ENCODE measurements around the gene KRTAP9-3. TPM values are rescaled to one million over a fixed set of nuclear protein-coding genes. Genes with fewer than 3 reads are reported as not detected.
"Not testable (repeated sequence)": the region's sequence is repeated elsewhere in the genome, so short reads cannot be mapped to it uniquely, and the experiment has no call there.

The KRTAP9-3 gene, protein sequence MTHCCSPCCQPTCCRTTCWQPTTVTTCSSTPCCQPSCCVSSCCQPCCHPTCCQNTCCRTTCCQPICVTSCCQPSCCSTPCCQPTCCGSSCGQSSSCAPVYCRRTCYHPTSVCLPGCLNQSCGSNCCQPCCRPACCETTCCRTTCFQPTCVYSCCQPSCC
- not detected in 3 replicates for total RNA-seq
- long read RNA-seq: 0 reads

DNA sequence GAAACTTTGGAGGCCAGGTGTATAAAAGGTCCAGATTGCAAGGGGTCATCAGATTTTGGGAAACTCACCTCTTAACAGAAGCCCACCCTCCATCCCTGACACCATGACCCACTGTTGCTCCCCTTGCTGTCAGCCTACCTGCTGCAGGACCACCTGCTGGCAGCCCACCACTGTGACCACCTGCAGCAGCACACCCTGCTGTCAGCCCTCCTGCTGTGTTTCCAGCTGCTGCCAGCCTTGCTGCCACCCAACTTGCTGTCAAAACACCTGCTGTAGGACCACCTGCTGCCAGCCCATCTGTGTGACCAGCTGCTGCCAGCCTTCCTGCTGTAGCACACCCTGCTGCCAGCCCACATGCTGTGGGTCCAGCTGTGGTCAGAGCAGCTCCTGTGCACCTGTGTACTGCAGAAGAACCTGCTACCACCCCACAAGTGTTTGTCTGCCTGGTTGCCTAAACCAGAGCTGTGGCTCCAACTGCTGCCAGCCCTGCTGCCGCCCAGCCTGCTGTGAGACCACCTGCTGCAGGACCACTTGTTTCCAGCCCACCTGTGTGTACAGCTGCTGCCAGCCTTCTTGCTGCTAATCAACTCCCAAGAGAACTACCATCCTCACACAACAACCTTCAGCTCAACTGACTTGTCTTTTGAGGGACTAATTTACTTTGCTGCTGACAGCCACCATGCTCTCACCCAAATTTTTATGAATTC is at the start of gene KRTAP9-3:
Gene KRTAP9-3, plus strand, starts transcription at position 51 of the 707 bp plus-strand sequence. Its CDS starts 53 bp downstream, at position 104.
- not testable (repeated sequence) for H3K36me3 Mint-ChIP-seq (ENCODE audit: low read depth); H3K4me1 Mint-ChIP-seq (ENCODE audit: low read depth); H3K4me3 Mint-ChIP-seq (ENCODE audit: unreplicated experiment); H3K27ac Mint-ChIP-seq (ENCODE audit: unreplicated experiment); H3K9me3 Mint-ChIP-seq (ENCODE audit: low read depth); DNase-seq (ENCODE audit: low spot score)
- H3K27me3 Mint-ChIP-seq (ENCODE audit: low read depth): peaks cover 55% of the 10 kb centered on the region

DNA sequence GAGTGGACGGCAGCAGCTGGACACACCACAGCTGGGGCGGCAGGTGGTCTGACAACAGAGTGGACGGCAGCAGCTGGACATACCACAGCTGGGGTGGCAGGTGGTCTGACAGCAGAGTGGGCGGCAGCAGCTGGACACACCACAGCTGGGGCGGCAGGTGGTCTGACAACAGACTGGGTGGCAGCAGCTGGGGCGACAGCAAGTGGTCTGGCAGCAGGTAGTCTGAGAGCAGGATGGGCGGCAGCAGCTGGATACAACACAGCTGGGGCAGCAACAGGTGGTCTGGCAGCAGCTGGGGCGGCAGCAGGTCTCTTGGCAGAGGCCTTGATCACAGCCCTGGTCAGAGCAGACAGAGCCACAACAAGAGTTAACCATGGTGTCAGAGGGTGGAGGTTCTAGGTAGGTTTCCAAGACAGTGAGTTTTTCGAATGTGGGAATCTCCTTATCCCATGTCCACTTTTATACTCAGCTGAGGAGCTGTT is 47.7 kb upstream of the KRTAP9-3 start, which contains the start of gene KRTAP4-1:
Gene KRTAP4-1, minus strand, starts transcription at position 432 of the 482 bp plus-strand sequence. Its CDS starts 57 bp downstream, at position 375.
- no peak within 1 kb of the TSS for H3K27ac Mint-ChIP-seq (ENCODE audit: unreplicated experiment)
- no peak for DNase-seq (ENCODE audit: low spot score)
- peaks cover 1% of the 10 kb centered on the region for H3K36me3 Mint-ChIP-seq (ENCODE audit: low read depth)
- H3K27me3 Mint-ChIP-seq (ENCODE audit: low read depth): peaks cover 18% of the 10 kb centered on the region
- TF ChIP-seq, protein P1, sequence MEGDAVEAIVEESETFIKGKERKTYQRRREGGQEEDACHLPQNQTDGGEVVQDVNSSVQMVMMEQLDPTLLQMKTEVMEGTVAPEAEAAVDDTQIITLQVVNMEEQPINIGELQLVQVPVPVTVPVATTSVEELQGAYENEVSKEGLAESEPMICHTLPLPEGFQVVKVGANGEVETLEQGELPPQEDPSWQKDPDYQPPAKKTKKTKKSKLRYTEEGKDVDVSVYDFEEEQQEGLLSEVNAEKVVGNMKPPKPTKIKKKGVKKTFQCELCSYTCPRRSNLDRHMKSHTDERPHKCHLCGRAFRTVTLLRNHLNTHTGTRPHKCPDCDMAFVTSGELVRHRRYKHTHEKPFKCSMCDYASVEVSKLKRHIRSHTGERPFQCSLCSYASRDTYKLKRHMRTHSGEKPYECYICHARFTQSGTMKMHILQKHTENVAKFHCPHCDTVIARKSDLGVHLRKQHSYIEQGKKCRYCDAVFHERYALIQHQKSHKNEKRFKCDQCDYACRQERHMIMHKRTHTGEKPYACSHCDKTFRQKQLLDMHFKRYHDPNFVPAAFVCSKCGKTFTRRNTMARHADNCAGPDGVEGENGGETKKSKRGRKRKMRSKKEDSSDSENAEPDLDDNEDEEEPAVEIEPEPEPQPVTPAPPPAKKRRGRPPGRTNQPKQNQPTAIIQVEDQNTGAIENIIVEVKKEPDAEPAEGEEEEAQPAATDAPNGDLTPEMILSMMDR (IDR thresholded peaks at IDR 0.05): no peak
- no peak within 1 kb of the TSS for H3K4me3 Mint-ChIP-seq (ENCODE audit: unreplicated experiment)
- H3K9me3 Mint-ChIP-seq (ENCODE audit: low read depth): no peaks in the 10 kb centered on the region
- H3K4me1 Mint-ChIP-seq (ENCODE audit: low read depth): no peaks in the 10 kb centered on the region

DNA sequence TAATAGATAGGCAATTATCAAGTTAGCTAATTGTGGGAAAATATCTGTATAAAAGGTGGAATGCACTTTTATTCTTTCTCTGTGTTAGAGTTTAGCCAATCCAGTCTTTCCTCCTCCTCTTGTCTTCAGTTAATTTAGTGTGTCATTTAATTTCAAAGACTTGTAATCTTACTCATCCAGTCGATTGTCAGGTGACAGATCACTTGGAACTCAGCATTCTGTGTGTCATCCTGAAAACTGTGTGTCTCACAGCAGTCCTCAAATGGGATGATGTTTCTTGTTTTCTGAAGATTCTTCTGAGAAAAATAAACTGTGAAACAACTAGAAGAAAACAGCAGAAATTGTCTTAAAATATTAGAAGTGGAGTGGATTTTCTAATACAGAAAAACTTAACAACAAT is 47.2 kb upstream of the KRTAP9-3 start:
- no peak for DNase-seq (ENCODE audit: low spot score)
- peaks cover 18% of the 10 kb centered on the region for H3K27me3 Mint-ChIP-seq (ENCODE audit: low read depth)
- no peaks in the 10 kb centered on the region for H3K4me1 Mint-ChIP-seq (ENCODE audit: low read depth)
- H3K4me3 Mint-ChIP-seq (ENCODE audit: unreplicated experiment): no peak overlapping the region
- TF ChIP-seq, protein P1 (IDR thresholded peaks at IDR 0.05): no peak
- H3K36me3 Mint-ChIP-seq (ENCODE audit: low read depth): peaks cover 1% of the 10 kb centered on the region
- no peaks in the 10 kb centered on the region for H3K9me3 Mint-ChIP-seq (ENCODE audit: low read depth)
- H3K27ac Mint-ChIP-seq (ENCODE audit: unreplicated experiment): no peak overlapping the region

DNA sequence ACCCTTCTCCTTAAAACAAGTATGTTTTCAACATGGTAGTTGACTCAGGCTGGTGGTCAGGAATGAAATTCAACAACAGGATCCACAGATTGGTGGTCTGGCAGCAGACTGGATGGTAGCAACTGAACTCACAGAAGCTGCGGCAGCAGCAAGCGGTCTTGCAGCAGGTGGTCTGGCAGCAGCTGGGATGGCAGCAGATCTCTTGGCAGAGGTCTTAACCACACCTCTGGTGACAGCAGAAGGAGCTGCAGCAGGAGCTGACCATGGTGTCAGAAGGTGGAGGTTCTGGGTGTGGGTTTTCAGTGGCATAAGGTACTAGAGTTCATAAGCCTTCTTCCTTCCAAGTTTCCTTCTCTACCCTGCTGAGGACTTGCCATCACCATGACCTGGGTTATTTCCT is 45.4 kb upstream of the KRTAP9-3 start:
- Mint-ChIP-seq H3K9me3 (ENCODE audit: low read depth) (no peaks in the 10 kb centered on the region), H3K4me1 (ENCODE audit: low read depth) (no peaks in the 10 kb centered on the region), H3K4me3 (ENCODE audit: unreplicated experiment) (no peak overlapping the region), H3K27me3 (ENCODE audit: low read depth) (peaks cover 26% of the 10 kb centered on the region), H3K27ac (ENCODE audit: unreplicated experiment) (no peak overlapping the region), H3K36me3 (ENCODE audit: low read depth) (peaks cover 1% of the 10 kb centered on the region)
- no peak for DNase-seq (ENCODE audit: low spot score)
- TF ChIP-seq, protein P1 (IDR thresholded peaks at IDR 0.05): no peak

DNA sequence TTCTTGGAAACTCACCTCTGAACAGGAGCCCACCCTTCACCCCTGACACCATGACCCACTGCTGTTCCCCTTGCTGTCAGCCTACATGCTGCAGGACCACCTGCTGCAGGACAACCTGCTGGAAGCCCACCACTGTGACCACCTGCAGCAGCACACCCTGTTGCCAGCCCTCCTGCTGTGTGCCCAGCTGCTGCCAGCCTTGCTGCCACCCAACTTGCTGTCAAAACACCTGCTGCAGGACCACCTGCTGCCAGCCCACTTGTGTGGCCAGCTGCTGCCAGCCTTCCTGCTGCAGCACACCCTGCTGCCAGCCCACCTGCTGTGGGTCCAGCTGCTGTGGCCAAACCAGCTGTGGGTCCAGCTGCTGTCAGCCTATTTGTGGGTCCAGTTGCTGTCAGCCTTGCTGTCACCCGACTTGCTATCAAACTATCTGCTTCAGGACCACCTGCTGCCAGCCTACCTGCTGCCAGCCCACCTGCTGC is 42.4 kb upstream of the KRTAP9-3 start, which contains the start of gene KRTAP9-1:
Gene KRTAP9-1, plus strand, starts transcription at position 51 of the 482 bp plus-strand sequence. Its CDS starts 0 bp downstream, at position 51.
- H3K9me3 Mint-ChIP-seq (ENCODE audit: low read depth); H3K36me3 Mint-ChIP-seq (ENCODE audit: low read depth); H3K4me1 Mint-ChIP-seq (ENCODE audit: low read depth); H3K27ac Mint-ChIP-seq (ENCODE audit: unreplicated experiment); H3K4me3 Mint-ChIP-seq (ENCODE audit: unreplicated experiment); DNase-seq (ENCODE audit: low spot score): not testable (repeated sequence)
- H3K27me3 Mint-ChIP-seq (ENCODE audit: low read depth): peaks cover 19% of the 10 kb centered on the region

DNA sequence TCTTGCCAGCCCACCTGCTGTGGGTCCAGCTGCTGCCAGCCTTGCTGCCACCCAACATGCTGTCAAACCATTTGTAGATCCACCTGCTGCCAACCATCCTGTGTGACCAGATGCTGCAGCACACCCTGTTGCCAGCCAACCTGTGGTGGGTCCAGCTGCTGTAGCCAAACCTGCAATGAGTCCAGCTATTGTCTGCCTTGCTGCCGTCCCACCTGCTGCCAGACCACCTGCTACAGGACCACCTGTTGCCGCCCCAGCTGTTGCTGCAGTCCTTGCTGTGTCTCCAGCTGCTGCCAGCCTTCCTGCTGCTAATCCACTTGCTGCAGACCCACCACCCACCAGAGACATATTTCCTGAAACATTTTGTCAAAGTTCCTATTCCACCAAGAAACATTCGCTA is 41.9 kb upstream of the KRTAP9-3 start:
- no peak overlapping the region for H3K4me3 Mint-ChIP-seq (ENCODE audit: unreplicated experiment)
- TF ChIP-seq, protein P1 (IDR thresholded peaks at IDR 0.05): no peak
- no peak overlapping the region for H3K27ac Mint-ChIP-seq (ENCODE audit: unreplicated experiment)
- H3K27me3 Mint-ChIP-seq (ENCODE audit: low read depth): peaks cover 16% of the 10 kb centered on the region
- H3K9me3 Mint-ChIP-seq (ENCODE audit: low read depth): no peaks in the 10 kb centered on the region
- no peak for DNase-seq (ENCODE audit: low spot score)
- H3K4me1 Mint-ChIP-seq (ENCODE audit: low read depth): no peaks in the 10 kb centered on the region
- H3K36me3 Mint-ChIP-seq (ENCODE audit: low read depth): no peaks in the 10 kb centered on the region

All from chondrocyte (in vitro differentiated cells).